BJ (cell line): ENCODE results near the gene CDC42BPA. TPM values are rescaled to one million over a fixed set of nuclear protein-coding genes. Genes with fewer than 3 reads are reported as not detected.

Experiments used
- CTCF ChIA-PET: fragments of 350-600 bp; formaldehyde crosslinking; extraction: SDS; loops from one replicate; lab custom pipeline; 2021; ENCODE audit warnings: antibody characterized with exemption, inconsistent platforms; lab: Yijun Ruan, JAX
- POLR2A ChIA-PET: fragments of 300-600 bp; sonication (Branson Sonifier 250); formaldehyde crosslinking; extraction: SDS; loops from one replicate; lab custom pipeline; 2021; ENCODE audit warnings: antibody characterized with exemption; lab: Charles Lee
- DNase-seq: peaks from one replicate; pipeline ENCODE4 v3.0.0-alpha.2; 2011; ENCODE audit warnings: low read depth
- H3K27me3 ChIP-seq: 2 replicates; pipeline ENCODE4 v1.6.0; 2011; ENCODE audit warnings: low read length; ENCODE audit not compliant: control insufficient read depth, insufficient read depth
- H3K36me3 ChIP-seq: 2 replicates; pipeline ENCODE4 v1.5.1; 2011; ENCODE audit warnings: low read length; ENCODE audit not compliant: control insufficient read depth, insufficient read depth
- H3K4me3 ChIP-seq: 2 replicates; pipeline ENCODE4 v1.5.1; 2011; ENCODE audit warnings: low read depth, mild to moderate bottlenecking, control low read depth, low read length
- CTCF ChIP-seq: IDR thresholded peaks from 2 replicates; pipeline ENCODE4 v1.5.1; 2011; ENCODE audit warnings: low read depth, mild to moderate bottlenecking, control low read depth, inconsistent platforms, low read length, moderate library complexity; ENCODE audit not compliant: insufficient read depth
- polyA plus RNA-seq: library from polyadenylated mRNA; depleted of rRNA; stranded (reverse); fragments of >200 nt; gene quantifications from 2 replicates; pipeline ENCODE4 v1.2.3, GENCODE V29; 2011

The CDC42BPA gene
- polyA plus RNA-seq, 1 experiment, result 17.9 TPM

GRCh38 chr1:227299688-227300087 is 18.6 kb downstream of the CDC42BPA start:
- no peak for DNase-seq
- no peaks in the 10 kb centered on the region for H3K27me3 ChIP-seq
- CTCF ChIA-PET, result interaction anchor here (1.3 kb wide), 1 partner anchor 10 kb away, joined by 4 read pairs; no protein-coding TSS in a partner anchor
- H3K4me3 ChIP-seq, result no peak overlapping the region
- POLR2A ChIA-PET, result no interaction called here
- no peaks in the 10 kb centered on the region for H3K36me3 ChIP-seq
- TF ChIP-seq CTCF, result no peak

DNA sequence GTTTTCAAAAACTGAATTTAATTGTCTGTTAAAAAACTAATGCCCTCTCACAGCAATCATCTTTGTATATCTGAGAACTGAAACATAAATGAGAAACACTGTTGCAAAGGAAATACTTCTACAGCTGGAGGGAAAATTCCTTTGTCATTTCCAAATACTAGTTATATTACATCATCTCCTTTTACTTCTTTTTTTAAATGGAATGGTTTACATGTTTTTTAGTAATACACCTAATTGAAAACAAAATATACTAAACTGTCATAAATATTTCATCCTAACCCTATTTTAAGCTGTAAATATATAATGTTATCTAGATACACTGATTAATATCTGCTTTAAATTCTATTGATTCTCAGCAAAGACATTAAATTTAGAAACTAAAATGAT is 19.1 kb downstream of the CDC42BPA start:
- ChIA-PET CTCF (interaction anchor here (1.1 to 1.3 kb wide), 2 partner anchors 10 to 17 kb away, joined by 3 to 4 read pairs; no protein-coding TSS in a partner anchor), POLR2A (interaction anchor here (0.7 kb wide), 1 partner anchor 19 kb away, joined by 3 read pairs; no protein-coding TSS in a partner anchor)
- Histone ChIP-seq H3K4me3 (no peak overlapping the region), H3K36me3 (no peaks in the 10 kb centered on the region), H3K27me3 (no peaks in the 10 kb centered on the region)
- peak; percentile 29 for DNase-seq
- no peak for TF ChIP-seq CTCF

GRCh38 chr1:227298512-227299240 is 19.6 kb downstream of the CDC42BPA start:
- POLR2A ChIA-PET, result interaction anchor here (0.7 kb wide), 1 partner anchor 19 kb away, joined by 3 read pairs; no protein-coding TSS in a partner anchor
- TF ChIP-seq CTCF, result no peak
- DNase-seq, result no peak
- H3K27me3 ChIP-seq, result no peaks in the 10 kb centered on the region
- H3K36me3 ChIP-seq, result no peaks in the 10 kb centered on the region
- no peak overlapping the region for H3K4me3 ChIP-seq
- CTCF ChIA-PET, result interaction anchor here (1.0 to 1.3 kb wide), 3 partner anchors 9 to 138 kb away, joined by 3 to 4 read pairs (median 4); no protein-coding TSS in a partner anchor

- POLR2A ChIA-PET, result no interaction called here
- Histone ChIP-seq H3K36me3 (no peaks in the 10 kb centered on the region), H3K4me3 (no peak overlapping the region), H3K27me3 (no peaks in the 10 kb centered on the region)
- CTCF ChIA-PET, result no interaction called here
- TF ChIP-seq CTCF, result no peak
- DNase-seq, result no peak
Observed at GRCh38 chr1:227297073-227297793, 21.1 kb downstream of the CDC42BPA start.

GRCh38 chr1:227295609-227296008 is 22.7 kb downstream of the CDC42BPA start:
- no peak for TF ChIP-seq CTCF
- CTCF ChIA-PET, result interaction anchor here (0.7 kb wide), 2 partner anchors 103 to 463 kb away, joined by 3 read pairs; no protein-coding TSS in a partner anchor
- POLR2A ChIA-PET, result no interaction called here
- H3K36me3 ChIP-seq, result no peaks in the 10 kb centered on the region
- no peaks in the 10 kb centered on the region for H3K27me3 ChIP-seq
- DNase-seq, result no peak
- H3K4me3 ChIP-seq, result no peak overlapping the region
